Neural progenitor cell (in vitro differentiated cells): ENCODE measurements around the gene USP17L5.
"Not testable (repeated sequence)": the region's sequence is repeated elsewhere in the genome, so short reads cannot be mapped to it uniquely, and the experiment has no call there.

Experiments used
- EZH2 ChIP-seq: fragments of 200-600 bp; sonication (generic); IDR thresholded peaks from 2 replicates; pipeline ENCODE4 v1.6.1; 2017; ENCODE audit warnings: antibody characterized with exemption, mild to moderate bottlenecking, moderate library complexity
- EZH2phosphoT487 ChIP-seq: fragments of 200-600 bp; sonication (generic); IDR thresholded peaks from 2 replicates; pipeline ENCODE4 v1.6.1; 2017; ENCODE audit warnings: antibody characterized with exemption
- TF ChIP-seq, protein P1 (sequence below): fragments of 200-600 bp; sonication (generic); IDR thresholded peaks from 2 replicates; pipeline ENCODE4 v1.5.1; 2017; ENCODE audit warnings: antibody characterized with exemption, mild to moderate bottlenecking

- TF ChIP-seq, protein P1, sequence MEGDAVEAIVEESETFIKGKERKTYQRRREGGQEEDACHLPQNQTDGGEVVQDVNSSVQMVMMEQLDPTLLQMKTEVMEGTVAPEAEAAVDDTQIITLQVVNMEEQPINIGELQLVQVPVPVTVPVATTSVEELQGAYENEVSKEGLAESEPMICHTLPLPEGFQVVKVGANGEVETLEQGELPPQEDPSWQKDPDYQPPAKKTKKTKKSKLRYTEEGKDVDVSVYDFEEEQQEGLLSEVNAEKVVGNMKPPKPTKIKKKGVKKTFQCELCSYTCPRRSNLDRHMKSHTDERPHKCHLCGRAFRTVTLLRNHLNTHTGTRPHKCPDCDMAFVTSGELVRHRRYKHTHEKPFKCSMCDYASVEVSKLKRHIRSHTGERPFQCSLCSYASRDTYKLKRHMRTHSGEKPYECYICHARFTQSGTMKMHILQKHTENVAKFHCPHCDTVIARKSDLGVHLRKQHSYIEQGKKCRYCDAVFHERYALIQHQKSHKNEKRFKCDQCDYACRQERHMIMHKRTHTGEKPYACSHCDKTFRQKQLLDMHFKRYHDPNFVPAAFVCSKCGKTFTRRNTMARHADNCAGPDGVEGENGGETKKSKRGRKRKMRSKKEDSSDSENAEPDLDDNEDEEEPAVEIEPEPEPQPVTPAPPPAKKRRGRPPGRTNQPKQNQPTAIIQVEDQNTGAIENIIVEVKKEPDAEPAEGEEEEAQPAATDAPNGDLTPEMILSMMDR, result not testable (repeated sequence)
- not testable (repeated sequence) for TF ChIP-seq EZH2phosphoT487, EZH2
Measured at GRCh38 chr4:9324191-9324590, 15.0 kb upstream of the USP17L5 start.
